IPS-NIHi7 (cell line): Measurements from ENCODE around the gene NRF1.

Experiments used
- DNase-seq: peaks from one replicate; pipeline ENCODE4 v3.0.0; 2012; ENCODE audit warnings: mixed read lengths; ENCODE audit errors: extremely low spot score

The NRF1 gene

GRCh38 chr7:129801882-129802281 lies 190.4 kb downstream of the NRF1 start:
- no peak for DNase-seq

DNA sequence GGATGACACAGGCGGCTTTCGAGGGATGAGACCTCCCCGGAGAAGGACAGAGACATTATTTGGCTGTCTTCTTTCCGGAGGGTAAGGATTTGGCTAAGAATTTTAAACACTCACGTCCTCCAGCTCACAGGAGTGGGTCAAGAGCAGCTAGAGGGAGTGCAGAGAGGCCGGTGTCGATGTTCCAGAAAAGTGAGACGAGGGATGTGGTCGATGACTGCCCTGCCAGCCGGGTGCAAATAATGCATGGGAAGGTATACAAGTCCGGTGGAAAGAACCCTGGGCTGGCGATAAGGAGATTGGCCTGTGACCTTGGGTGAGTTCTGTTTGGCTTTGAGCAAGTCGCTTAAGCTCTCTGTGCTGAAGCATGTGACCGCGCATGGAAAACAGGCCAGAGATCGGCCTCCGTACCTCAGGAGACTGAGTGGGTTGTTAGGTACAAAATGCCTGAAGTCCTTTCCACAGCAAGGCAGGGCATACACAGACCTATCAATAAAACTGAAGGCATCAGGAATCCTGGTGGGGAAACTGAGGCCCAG lies 192.1 kb downstream of the NRF1 start:
- no peak for DNase-seq

DNA sequence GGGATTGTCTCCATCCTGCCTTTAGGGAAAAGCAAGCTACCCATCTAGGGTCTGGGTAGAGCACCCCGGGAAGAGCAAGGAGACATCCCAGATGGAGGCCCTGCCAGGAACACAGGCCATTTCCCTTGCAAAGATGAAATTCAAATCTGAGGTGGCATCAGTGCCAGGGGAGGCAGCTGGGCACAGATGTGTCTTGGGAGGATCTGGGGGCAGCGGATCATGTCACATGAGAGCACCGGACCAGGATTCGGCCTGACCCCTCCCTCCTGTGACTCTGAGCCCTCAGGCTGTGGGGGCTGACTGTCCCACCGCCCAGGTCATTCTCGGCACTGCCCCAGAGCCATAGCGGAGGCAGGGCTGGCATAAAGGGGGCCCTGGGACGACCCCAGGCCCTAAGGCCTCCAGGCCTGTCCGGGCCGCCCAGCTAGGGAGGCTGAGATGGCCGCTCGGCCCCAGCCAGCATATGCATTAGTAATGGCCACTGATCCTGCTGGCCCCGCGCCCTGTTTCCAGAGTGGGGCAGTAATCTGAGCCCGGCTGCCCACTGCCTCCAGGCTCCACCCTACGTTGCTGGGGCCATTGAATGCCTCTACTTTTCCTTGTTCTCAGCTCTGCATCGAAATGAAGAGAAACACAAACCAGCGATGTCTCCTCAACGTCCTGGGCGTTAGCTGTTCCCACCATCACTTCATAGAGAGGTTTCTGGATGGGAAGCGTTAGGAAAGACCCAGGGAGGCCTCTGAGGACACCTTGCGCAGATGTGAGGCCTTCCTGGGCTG lies 192.8 kb downstream of the NRF1 start:
- no peak for DNase-seq

GRCh38 chr7:129804890-129805719 lies 193.6 kb downstream of the NRF1 start:
- DNase-seq: no peak
